Brain microvascular endothelial cell (primary cell): ENCODE data around the gene CDH4.
"Not testable (repeated sequence)": the region's sequence is repeated elsewhere in the genome, so short reads cannot be mapped to it uniquely, and the experiment has no call there.

Experiments used
- DNase-seq: peaks from one replicate; pipeline ENCODE4 v3.0.0-alpha.2; 2020
- H3K27ac ChIP-seq: fragments of 250-450 bp; sonication (Bioruptor Pico); 2 replicates; pipeline ENCODE4 v1.5.1; 2020; ENCODE audit warnings: mild to moderate bottlenecking, moderate library complexity
- H3K27me3 ChIP-seq: fragments of 250-450 bp; sonication (Bioruptor Pico); replicated peaks from 2 replicates; pipeline ENCODE4 v1.5.1; 2020; ENCODE audit warnings: mild to moderate bottlenecking
- H3K36me3 ChIP-seq: fragments of 250-450 bp; sonication (Bioruptor Pico); replicated peaks from 2 replicates; pipeline ENCODE4 v1.5.1; 2020; ENCODE audit warnings: mild to moderate bottlenecking
- H3K4me3 ChIP-seq: 2 replicates; pipeline ENCODE4 v1.5.1; 2011; ENCODE audit warnings: low read depth, mild to moderate bottlenecking, control low read depth, low read length, moderate library complexity
- CTCF ChIP-seq: IDR thresholded peaks from 2 replicates; pipeline ENCODE4 v1.5.1; 2011; ENCODE audit warnings: low read depth, mild to moderate bottlenecking, moderate library complexity, low read length, control low read depth, inconsistent platforms; ENCODE audit errors: missing control alignments
- in situ Hi-C: cut with HindIII; loops from 2 replicates; pipeline ENCODE4 v1.10.0; 2017; ENCODE audit warnings: low sequenced_read_pairs, low pct_ligation_motif_present

The CDH4 gene

GRCh38 chr20:61271312-61272231 lies 19.5 kb downstream of the CDH4 start:
- no peak overlapping the region for H3K27ac ChIP-seq
- no peak for TF ChIP-seq CTCF
- no peaks in the 10 kb centered on the region for H3K27me3 ChIP-seq
- no peak for DNase-seq
- no peaks in the 10 kb centered on the region for H3K36me3 ChIP-seq
- in situ Hi-C loops, result no loop called here
- no peak overlapping the region for H3K4me3 ChIP-seq

GRCh38 chr20:61273024-61273423 lies 21.0 kb downstream of the CDH4 start:
- H3K27me3 ChIP-seq, H3K36me3 ChIP-seq, H3K4me3 ChIP-seq, in situ Hi-C loops, H3K27ac ChIP-seq, DNase-seq: not testable (repeated sequence)

- DNase-seq, H3K27ac ChIP-seq, H3K36me3 ChIP-seq, H3K4me3 ChIP-seq, in situ Hi-C loops, H3K27me3 ChIP-seq: not testable (repeated sequence)
Measured at GRCh38 chr20:61273666-61274065, 21.6 kb downstream of the CDH4 start.

GRCh38 chr20:61274326-61274725 lies 22.3 kb downstream of the CDH4 start:
- no peak overlapping the region for H3K27ac ChIP-seq
- no peaks in the 10 kb centered on the region for H3K36me3 ChIP-seq
- in situ Hi-C loops, result no loop called here
- no peak overlapping the region for H3K4me3 ChIP-seq
- DNase-seq, result no peak
- no peaks in the 10 kb centered on the region for H3K27me3 ChIP-seq
- no peak for TF ChIP-seq CTCF

GRCh38 chr20:61278296-61278695 lies 26.2 kb downstream of the CDH4 start:
- Histone ChIP-seq H3K27me3 (no peaks in the 10 kb centered on the region), H3K27ac (no peak overlapping the region), H3K4me3 (no peak overlapping the region), H3K36me3 (no peaks in the 10 kb centered on the region)
- no peak for DNase-seq
- in situ Hi-C loops, result no loop called here
- TF ChIP-seq CTCF, result no peak

GRCh38 chr20:61279621-61280150 lies 27.6 kb downstream of the CDH4 start:
- in situ Hi-C loops, result no loop called here
- no peaks in the 10 kb centered on the region for H3K36me3 ChIP-seq
- no peak for DNase-seq
- no peak overlapping the region for H3K27ac ChIP-seq
- no peak overlapping the region for H3K4me3 ChIP-seq
- TF ChIP-seq CTCF, result no peak
- H3K27me3 ChIP-seq, result no peaks in the 10 kb centered on the region
